Glutamatergic neuron (in vitro differentiated cells): ENCODE data around the gene GC. TPM values are rescaled to one million over a fixed set of nuclear protein-coding genes. Genes with fewer than 3 reads are reported as not detected.

ENCODE experiments used
- DNase-seq: peaks from one replicate; pipeline ENCODE4 v3.0.0; 2022
- H3K27ac Mint-ChIP-seq: one replicate; pipeline ENCODE4 v1.8.0; 2020; ENCODE audit warnings: mild to moderate bottlenecking, mixed read lengths, inconsistent platforms; ENCODE audit not compliant: unreplicated experiment
- H3K27me3 Mint-ChIP-seq: one replicate; pipeline ENCODE4 v1.8.0; 2020; ENCODE audit warnings: mild to moderate bottlenecking, moderate library complexity, mixed read lengths, inconsistent platforms; ENCODE audit not compliant: unreplicated experiment
- H3K36me3 Mint-ChIP-seq: one replicate; pipeline ENCODE4 v1.8.0; 2020; ENCODE audit warnings: mild to moderate bottlenecking, mixed read lengths, inconsistent platforms; ENCODE audit not compliant: unreplicated experiment
- H3K4me1 Mint-ChIP-seq: one replicate; pipeline ENCODE4 v1.8.0; 2020; ENCODE audit warnings: mild to moderate bottlenecking, low read depth, mixed read lengths, inconsistent platforms; ENCODE audit not compliant: unreplicated experiment
- H3K4me3 Mint-ChIP-seq: one replicate; pipeline ENCODE4 v1.8.0; 2020; ENCODE audit warnings: mild to moderate bottlenecking, mixed read lengths, inconsistent platforms; ENCODE audit not compliant: unreplicated experiment
- H3K9me3 Mint-ChIP-seq: one replicate; pipeline ENCODE4 v1.8.0; 2020; ENCODE audit warnings: mild to moderate bottlenecking, moderate library complexity, mixed read lengths, inconsistent platforms; ENCODE audit not compliant: unreplicated experiment
- total RNA-seq: library from RNA; stranded (reverse); fragmentation: NEBNext Ultra II Directional; extraction: Animal tissue kit (Norgen Biotek cat#: 25700); gene quantifications from one replicate; pipeline ENCODE4 v1.2.1, GENCODE V29; 2021; ENCODE audit not compliant: unreplicated experiment
- TF ChIP-seq, protein P1 (sequence below): fragments of 200-600 bp; sonication (generic); IDR thresholded peaks from one replicate; pipeline ENCODE4 v1.5.0; 2021; ENCODE audit not compliant: partially characterized antibody, unreplicated experiment

The GC gene
- total RNA-seq, 1 donor from 2014 or later: not detected

DNA sequence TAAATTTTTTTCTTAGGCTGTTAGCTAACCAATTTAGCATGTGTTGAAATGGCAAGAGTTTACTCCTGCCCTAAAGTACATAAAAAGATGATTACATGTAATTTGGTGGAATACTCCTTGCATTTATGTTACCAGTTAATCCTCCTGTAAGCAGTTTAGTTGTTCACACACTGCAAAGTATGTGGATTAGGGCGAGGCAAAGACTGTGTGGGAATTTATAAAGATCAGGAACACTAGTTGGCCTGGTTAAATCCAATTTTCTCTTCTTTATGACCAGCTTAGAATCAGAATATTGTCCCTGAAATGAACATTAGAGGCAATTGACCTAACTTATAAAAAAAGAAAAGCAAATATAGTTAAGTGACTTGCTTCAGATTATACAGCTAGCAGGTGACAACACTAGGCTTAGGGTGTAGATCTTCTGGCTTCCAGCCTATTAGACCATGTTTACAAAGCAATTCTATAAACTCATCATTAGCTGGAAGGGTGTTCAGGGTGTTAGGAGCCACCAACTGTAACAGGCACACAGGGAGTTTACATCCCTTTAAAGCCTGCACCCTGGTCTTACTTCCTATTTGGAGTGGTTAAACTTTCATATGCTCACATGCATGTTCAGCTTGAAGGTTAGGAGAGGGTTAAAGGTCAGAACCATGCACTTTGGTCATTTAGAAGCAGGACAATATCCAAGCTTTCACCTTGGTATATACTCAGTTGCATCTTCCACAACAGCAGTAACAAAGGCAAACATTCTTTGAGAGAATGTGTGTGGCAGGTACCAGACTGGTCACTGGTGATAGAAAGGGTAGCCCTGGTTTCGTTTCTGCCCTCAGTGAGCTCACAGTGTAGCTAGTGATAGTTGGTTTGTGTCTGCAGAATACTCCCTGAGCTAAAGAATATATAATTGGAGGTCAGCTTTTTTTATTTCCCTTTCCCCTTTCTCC, 72.6 kb downstream of the GC start:
- Mint-ChIP-seq H3K27me3 (peaks cover 1% of the 10 kb centered on the region), H3K27ac (no peak overlapping the region), H3K9me3 (no peaks in the 10 kb centered on the region), H3K4me3 (no peak overlapping the region), H3K4me1 (no peaks in the 10 kb centered on the region), H3K36me3 (no peaks in the 10 kb centered on the region)
- TF ChIP-seq, protein P1, sequence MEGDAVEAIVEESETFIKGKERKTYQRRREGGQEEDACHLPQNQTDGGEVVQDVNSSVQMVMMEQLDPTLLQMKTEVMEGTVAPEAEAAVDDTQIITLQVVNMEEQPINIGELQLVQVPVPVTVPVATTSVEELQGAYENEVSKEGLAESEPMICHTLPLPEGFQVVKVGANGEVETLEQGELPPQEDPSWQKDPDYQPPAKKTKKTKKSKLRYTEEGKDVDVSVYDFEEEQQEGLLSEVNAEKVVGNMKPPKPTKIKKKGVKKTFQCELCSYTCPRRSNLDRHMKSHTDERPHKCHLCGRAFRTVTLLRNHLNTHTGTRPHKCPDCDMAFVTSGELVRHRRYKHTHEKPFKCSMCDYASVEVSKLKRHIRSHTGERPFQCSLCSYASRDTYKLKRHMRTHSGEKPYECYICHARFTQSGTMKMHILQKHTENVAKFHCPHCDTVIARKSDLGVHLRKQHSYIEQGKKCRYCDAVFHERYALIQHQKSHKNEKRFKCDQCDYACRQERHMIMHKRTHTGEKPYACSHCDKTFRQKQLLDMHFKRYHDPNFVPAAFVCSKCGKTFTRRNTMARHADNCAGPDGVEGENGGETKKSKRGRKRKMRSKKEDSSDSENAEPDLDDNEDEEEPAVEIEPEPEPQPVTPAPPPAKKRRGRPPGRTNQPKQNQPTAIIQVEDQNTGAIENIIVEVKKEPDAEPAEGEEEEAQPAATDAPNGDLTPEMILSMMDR: no peak
- no peak for DNase-seq

DNA sequence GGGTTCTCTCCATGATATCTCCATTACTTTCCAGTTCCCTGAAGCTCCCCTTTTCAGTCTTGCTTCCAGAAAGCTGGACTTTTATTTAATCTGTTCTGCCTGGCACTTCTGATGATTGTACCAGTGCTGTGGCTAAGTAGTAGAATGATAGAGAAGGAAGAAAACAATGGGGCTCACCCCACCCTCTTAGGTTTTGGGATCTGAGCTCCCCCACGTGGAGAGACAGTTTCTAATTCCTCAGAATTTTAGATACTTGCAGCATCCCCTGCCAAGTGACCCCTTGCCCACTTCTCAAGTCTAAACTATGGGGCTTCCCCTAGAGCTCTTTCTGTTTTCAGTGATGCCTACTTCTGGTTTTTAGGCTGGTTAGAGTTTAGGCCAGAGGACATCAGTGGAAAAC, 73.9 kb downstream of the GC start:
- H3K4me3 Mint-ChIP-seq: no peak overlapping the region
- TF ChIP-seq, protein P1: no peak
- no peaks in the 10 kb centered on the region for H3K27me3 Mint-ChIP-seq
- no peak overlapping the region for H3K27ac Mint-ChIP-seq
- no peaks in the 10 kb centered on the region for H3K36me3 Mint-ChIP-seq
- H3K9me3 Mint-ChIP-seq: no peaks in the 10 kb centered on the region
- DNase-seq: no peak
- no peaks in the 10 kb centered on the region for H3K4me1 Mint-ChIP-seq

DNA sequence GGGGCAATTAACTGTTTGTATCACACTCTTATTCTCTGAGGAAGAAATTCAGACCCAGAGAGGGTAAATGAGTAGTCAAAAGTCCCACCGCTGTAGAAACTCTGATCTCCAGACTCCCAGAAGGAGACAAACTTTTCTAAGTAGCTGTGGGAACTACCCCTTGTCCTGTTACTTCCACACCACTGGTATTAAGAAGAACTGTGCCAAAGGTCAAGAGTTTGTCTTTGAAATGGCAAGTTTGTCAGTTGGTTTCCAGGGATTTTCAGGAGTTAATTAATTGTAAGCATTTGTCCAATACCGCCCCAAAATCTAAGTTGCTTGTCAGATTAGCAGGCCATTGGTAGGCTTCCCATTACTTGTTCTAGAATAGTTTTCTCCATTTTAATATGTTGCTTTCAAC, 85.7 kb downstream of the GC start:
- no peak for DNase-seq

DNA sequence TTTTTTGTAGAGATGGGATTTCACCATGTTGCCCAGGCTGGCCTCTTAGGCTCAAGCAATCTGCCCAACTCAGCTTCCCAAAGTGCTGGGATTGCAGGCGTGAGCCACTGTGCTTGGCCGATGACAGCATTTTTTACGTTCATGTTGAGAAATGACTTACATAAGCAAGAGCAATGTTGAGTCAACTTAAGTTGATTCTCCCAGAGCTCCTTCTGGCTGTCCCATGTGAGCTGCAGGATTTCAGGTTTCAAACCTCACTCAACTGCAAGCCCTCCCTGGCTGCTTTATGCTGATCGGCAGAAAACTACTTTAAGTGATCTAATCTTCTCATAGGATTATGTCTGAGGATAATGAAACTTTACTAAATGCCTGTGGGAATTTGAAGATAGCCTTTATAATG, 86.8 kb downstream of the GC start:
- DNase-seq: no peak
- no peaks in the 10 kb centered on the region for H3K4me1 Mint-ChIP-seq
- no peaks in the 10 kb centered on the region for H3K36me3 Mint-ChIP-seq
- no peak overlapping the region for H3K27ac Mint-ChIP-seq
- TF ChIP-seq, protein P1: no peak
- H3K27me3 Mint-ChIP-seq: no peaks in the 10 kb centered on the region
- peaks cover 2% of the 10 kb centered on the region for H3K9me3 Mint-ChIP-seq
- H3K4me3 Mint-ChIP-seq: no peak overlapping the region

More for the DNA sequence above, 85.7 kb downstream of the GC start:
- no peaks in the 10 kb centered on the region for H3K27me3 Mint-ChIP-seq
- H3K4me1 Mint-ChIP-seq: no peaks in the 10 kb centered on the region
- no peaks in the 10 kb centered on the region for H3K9me3 Mint-ChIP-seq
- H3K4me3 Mint-ChIP-seq: no peak overlapping the region
- no peak overlapping the region for H3K27ac Mint-ChIP-seq
- H3K36me3 Mint-ChIP-seq: no peaks in the 10 kb centered on the region
- TF ChIP-seq, protein P1: no peak

DNA sequence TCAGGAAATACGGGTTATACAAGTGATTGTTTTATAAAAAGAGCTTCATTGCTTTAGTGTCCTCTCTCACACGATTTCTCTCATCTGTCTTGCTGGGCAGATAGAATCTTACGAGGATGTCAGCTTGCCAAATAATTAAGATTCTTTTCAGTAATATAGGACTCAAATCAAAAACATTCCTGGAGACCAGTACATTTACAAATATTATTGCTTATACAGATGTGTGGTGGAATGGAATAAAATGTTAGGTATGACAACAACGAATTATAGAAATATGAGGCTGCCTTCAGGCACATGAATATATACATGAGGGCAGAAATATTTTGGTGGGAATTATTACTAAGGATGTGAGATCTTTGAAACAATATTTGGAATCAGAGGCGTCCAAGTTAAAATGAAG, 88.9 kb downstream of the GC start:
- TF ChIP-seq, protein P1: no peak
- H3K36me3 Mint-ChIP-seq: no peaks in the 10 kb centered on the region
- H3K9me3 Mint-ChIP-seq: peaks cover 2% of the 10 kb centered on the region
- no peaks in the 10 kb centered on the region for H3K27me3 Mint-ChIP-seq
- no peak overlapping the region for H3K27ac Mint-ChIP-seq
- no peak overlapping the region for H3K4me3 Mint-ChIP-seq
- no peaks in the 10 kb centered on the region for H3K4me1 Mint-ChIP-seq
- no peak for DNase-seq
